ENCODE measurements around the gene LAMC2. TPM values are rescaled to one million over a fixed set of nuclear protein-coding genes. Genes with fewer than 3 reads are reported as not detected.

LAMC2 gene
- total and polyA plus RNA-seq, 9 of the 15 experiments (the other 6 are each of a cell fraction or from before 2014, with no cell fraction given): 0.02 to 0.03 TPM; not detected in 7

GRCh38 chr1:183284086-183284485 is 98.0 kb downstream of the LAMC2 start:
- Histone ChIP-seq H3K27ac (ENCODE audit: extremely low read depth, low read depth, low read length) (no peak overlapping the region), H3K9ac (ENCODE audit: insufficient read depth in 1 of 2, low read depth in 2 of 2, low read length in 2 of 2) (no peak overlapping the region), H3K27me3 (ENCODE audit: control insufficient read depth in 2 of 2, insufficient read depth in 2 of 2, low read length in 2 of 2) (peaks cover 17 to 55% of the 10 kb centered on the region in 2 experiments; a peak in 4 of 5 replicates), H3K4me2 (ENCODE audit: insufficient read depth, low read length) (no peak overlapping the region), H3K79me2 (ENCODE audit: control insufficient read depth, insufficient read depth, low read length) (no peaks in the 10 kb centered on the region), H3K4me3 (no peak overlapping the region), H3K4me1 (replicated peaks in 1 of 2; ENCODE audit: control insufficient read depth in 2 of 2, insufficient read depth in 2 of 2, low read length in 2 of 2) (no peaks in the 10 kb centered on the region), H2AFZ (ENCODE audit: low read depth, low read length) (no peak overlapping the region), H3K9me1 (ENCODE audit: control insufficient read depth, insufficient read depth, low read length) (no peaks in the 10 kb centered on the region), H3K36me3 (ENCODE audit: control insufficient read depth, insufficient read depth, low read length) (no peaks in the 10 kb centered on the region), H3K9me3 (replicated peaks; ENCODE audit: control insufficient read depth, insufficient read depth, low read depth, low read length) (no peaks in the 10 kb centered on the region), H4K20me1 (replicated peaks; ENCODE audit: control insufficient read depth, insufficient read depth, low read length) (0 out of 2 replicates have a peak, but pooled peaks cover 10% of the 10 kb centered on the region)
- intact Hi-C loops (cut with micrococcal nuclease) (loop anchor here (5.0 to 10.0 kb wide), 2 partner anchors 188 to 631 kb away; partner anchors contain the start of gene SMG7), in situ Hi-C loops (cut with MboI) (loop anchor here (5.0 kb wide), 1 partner anchor 338 kb away; no protein-coding TSS in a partner anchor)
- BruUV-seq (replicated peaks): no TSS peak
- no peak for ATAC-seq
- 0% methylated on average over 5 of the region's 5 CpGs for WGBS (ENCODE audit: insufficient coverage, low coverage, missing lambda C conversion rate)
- TF ChIP-seq POLR2H (tag; IDR thresholded peaks at IDR 0.05; ENCODE audit: low read depth): no peak
- no peak for TF ChIP-seq NR0B1 (IDR thresholded peaks at IDR 0.05; ENCODE audit: partially characterized antibody)
- no peak for TF ChIP-seq DDX20 (tag; IDR thresholded peaks at IDR 0.05; ENCODE audit: low read depth)
- no peak for TF ChIP-seq ZNF76 (CRISPR knock-in tag; IDR thresholded peaks at IDR 0.05; ENCODE audit: borderline replicate concordance)
- TF ChIP-seq CC2D1A (IDR thresholded peaks at IDR 0.05): no peak
- no peak for TF ChIP-seq IRF1 (CRISPR knock-in tag; IDR thresholded peaks at IDR 0.05; ENCODE audit: borderline replicate concordance)
- no peak for TF ChIP-seq MCM5 (IDR thresholded peaks at IDR 0.05; ENCODE audit: low read depth)
- TF ChIP-seq GABPB2 (CRISPR knock-in tag; conservative IDR thresholded peaks at IDR 0.05): no peak
- TF ChIP-seq FOXP4 (CRISPR knock-in tag; IDR thresholded peaks at IDR 0.05; ENCODE audit: borderline replicate concordance): no peak
- TF ChIP-seq HSF4 (CRISPR knock-in tag; IDR thresholded peaks at IDR 0.05; ENCODE audit: borderline replicate concordance): no peak
- ChIA-PET POLR2A (no interaction called here), CTCF (ENCODE audit: low intra/inter-chr PET ratio) (no interaction called here)
- no peak for DNase-seq (ENCODE audit: extremely low read depth in 1 of 4, low spot score in 3 of 4)
- FAIRE-seq: no peak
